Hematopoietic multipotent progenitor cell treated with erythropoietin and hydrocortisone succinate and interleukin-3 and kit ligand, for 15 days (in vitro differentiated cells): Measurements from ENCODE around the gene NBEAL2.

Experiments used
- DNase-seq: peaks from one replicate; pipeline ENCODE4 v3.0.0-alpha.2; 2015; ENCODE audit warnings: low spot score

The NBEAL2 gene

GRCh38 chr3:46986782-46987310, 7.4 kb downstream of the NBEAL2 start:
- no peak for DNase-seq

- DNase-seq = peak; percentile 23
These were observed 7.9 kb downstream of the NBEAL2 start for GRCh38 chr3:46987319-46987742.

GRCh38 chr3:46987743-46988401, 8.4 kb downstream of the NBEAL2 start:
- DNase-seq = peak; percentile 49

GRCh38 chr3:46988616-46989015, 9.2 kb downstream of the NBEAL2 start:
- no peak for DNase-seq

GRCh38 chr3:46989146-46989810, 9.8 kb downstream of the NBEAL2 start:
- no peak for DNase-seq

GRCh38 chr3:46990573-46991374, 11.3 kb downstream of the NBEAL2 start:
- no peak for DNase-seq

GRCh38 chr3:46991406-46992165, 12.1 kb downstream of the NBEAL2 start:
- no peak for DNase-seq

- DNase-seq = no peak
These were observed 12.8 kb downstream of the NBEAL2 start for GRCh38 chr3:46992231-46992630.

- no peak for DNase-seq
These were observed 13.8 kb downstream of the NBEAL2 start for GRCh38 chr3:46993292-46993691.

- no peak for DNase-seq
These were observed 14.5 kb downstream of the NBEAL2 start for GRCh38 chr3:46993986-46994385.

GRCh38 chr3:46994801-46995731, 15.6 kb downstream of the NBEAL2 start:
- no peak for DNase-seq

GRCh38 chr3:46995901-46996562, 16.6 kb downstream of the NBEAL2 start:
- no peak for DNase-seq

- DNase-seq = no peak
These were observed 17.4 kb downstream of the NBEAL2 start for GRCh38 chr3:46996689-46997452.

GRCh38 chr3:46997453-46998091, 18.1 kb downstream of the NBEAL2 start:
- no peak for DNase-seq

- peak; percentile 74 for DNase-seq
These were observed 18.8 kb downstream of the NBEAL2 start for GRCh38 chr3:46998121-46998851.

- no peak for DNase-seq
These were observed 19.5 kb downstream of the NBEAL2 start for GRCh38 chr3:46998852-46999515.

- no peak for DNase-seq
These were observed 20.2 kb downstream of the NBEAL2 start for GRCh38 chr3:46999516-47000197.
